Measurements from ENCODE around the gene STK36. TPM values are rescaled to one million over a fixed set of nuclear protein-coding genes. Genes with fewer than 3 reads are reported as not detected.

The STK36 gene, protein sequence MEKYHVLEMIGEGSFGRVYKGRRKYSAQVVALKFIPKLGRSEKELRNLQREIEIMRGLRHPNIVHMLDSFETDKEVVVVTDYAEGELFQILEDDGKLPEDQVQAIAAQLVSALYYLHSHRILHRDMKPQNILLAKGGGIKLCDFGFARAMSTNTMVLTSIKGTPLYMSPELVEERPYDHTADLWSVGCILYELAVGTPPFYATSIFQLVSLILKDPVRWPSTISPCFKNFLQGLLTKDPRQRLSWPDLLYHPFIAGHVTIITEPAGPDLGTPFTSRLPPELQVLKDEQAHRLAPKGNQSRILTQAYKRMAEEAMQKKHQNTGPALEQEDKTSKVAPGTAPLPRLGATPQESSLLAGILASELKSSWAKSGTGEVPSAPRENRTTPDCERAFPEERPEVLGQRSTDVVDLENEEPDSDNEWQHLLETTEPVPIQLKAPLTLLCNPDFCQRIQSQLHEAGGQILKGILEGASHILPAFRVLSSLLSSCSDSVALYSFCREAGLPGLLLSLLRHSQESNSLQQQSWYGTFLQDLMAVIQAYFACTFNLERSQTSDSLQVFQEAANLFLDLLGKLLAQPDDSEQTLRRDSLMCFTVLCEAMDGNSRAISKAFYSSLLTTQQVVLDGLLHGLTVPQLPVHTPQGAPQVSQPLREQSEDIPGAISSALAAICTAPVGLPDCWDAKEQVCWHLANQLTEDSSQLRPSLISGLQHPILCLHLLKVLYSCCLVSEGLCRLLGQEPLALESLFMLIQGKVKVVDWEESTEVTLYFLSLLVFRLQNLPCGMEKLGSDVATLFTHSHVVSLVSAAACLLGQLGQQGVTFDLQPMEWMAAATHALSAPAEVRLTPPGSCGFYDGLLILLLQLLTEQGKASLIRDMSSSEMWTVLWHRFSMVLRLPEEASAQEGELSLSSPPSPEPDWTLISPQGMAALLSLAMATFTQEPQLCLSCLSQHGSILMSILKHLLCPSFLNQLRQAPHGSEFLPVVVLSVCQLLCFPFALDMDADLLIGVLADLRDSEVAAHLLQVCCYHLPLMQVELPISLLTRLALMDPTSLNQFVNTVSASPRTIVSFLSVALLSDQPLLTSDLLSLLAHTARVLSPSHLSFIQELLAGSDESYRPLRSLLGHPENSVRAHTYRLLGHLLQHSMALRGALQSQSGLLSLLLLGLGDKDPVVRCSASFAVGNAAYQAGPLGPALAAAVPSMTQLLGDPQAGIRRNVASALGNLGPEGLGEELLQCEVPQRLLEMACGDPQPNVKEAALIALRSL (N-terminal part only)
- 20.2 and 21.3 TPM in 2 replicates for total RNA-seq

DNA sequence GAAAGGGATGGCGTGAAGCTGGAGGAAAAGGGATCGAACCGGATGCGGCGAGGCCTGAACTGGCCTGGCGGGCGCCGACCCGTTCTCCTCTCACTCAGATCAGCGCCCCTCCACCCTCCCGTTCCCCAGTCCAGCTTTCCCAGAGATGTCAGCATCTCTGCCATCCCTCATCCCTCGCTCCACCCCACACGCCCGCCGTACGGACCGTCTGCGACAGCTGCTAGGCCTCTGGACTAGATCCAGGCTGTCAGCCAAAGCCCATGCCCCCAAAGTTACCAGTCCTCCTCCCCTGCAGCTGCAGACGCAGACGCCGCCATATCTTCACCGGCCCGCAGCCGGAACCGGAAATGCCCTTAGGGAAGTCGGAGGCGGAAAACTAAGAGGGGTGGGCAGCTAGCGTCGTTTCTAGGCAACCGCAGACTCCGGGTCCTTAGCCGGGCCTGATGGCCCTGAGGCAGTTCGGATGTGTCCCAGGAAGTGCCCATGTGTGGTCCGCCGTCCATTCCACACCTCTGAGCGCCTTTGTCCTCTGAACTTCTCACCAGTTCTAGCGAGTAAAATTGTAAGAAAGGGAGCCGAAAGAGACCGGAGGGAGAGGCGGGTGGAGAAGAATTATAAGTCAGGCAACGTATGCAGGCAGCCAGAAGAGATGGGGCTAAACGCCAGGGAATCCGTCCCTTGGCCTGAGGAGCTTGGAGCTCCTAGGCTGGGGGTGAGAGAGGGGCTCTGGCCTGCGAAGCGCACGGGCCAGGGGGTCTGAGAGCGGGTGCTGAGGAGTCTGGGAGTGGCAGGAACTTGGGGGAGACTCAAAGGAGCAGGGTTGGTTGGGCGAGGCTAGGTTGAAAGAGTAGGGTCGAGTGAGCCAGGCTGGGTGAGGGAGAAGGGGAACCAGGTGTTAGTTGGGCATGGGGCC lies at the start of gene STK36, which contains the start of gene RNF25:
STK36 (plus strand) TSS at position 433 of the 913 bp plus-strand sequence. CDS start 744 bp downstream, outside the sequence.
RNF25 (minus strand) TSS at position 349 of the 913 bp plus-strand sequence; CDS start at position 317, 32 bp downstream.
- Mint-ChIP-seq H3K27me3 (no peaks in the 10 kb centered on the region), H3K9me3 (no peaks in the 10 kb centered on the region), H3K36me3 (ENCODE audit: low read depth) (peaks cover 12% of the 10 kb centered on the region), H3K27ac (peak within 1 kb of the TSS; percentile 94), H3K4me3 (peak within 1 kb of the TSS; percentile 97), H3K4me1 (peaks cover 22% of the 10 kb centered on the region)
- peak; percentile 95 for DNase-seq
- intact Hi-C loops (cut with micrococcal nuclease), result loop anchor here (1.0 to 5.0 kb wide), 6 partner anchors 13 to 275 kb away; partner anchors contain the start of genes BCS1L, CNOT9, CTDSP1 and TTLL4

GRCh38 chr2:218622606-218623365 lies 49.1 kb upstream of the STK36 start:
- no peak for DNase-seq
- H3K27ac Mint-ChIP-seq, result no peak overlapping the region
- peaks cover 2% of the 10 kb centered on the region for H3K4me1 Mint-ChIP-seq
- no peaks in the 10 kb centered on the region for H3K9me3 Mint-ChIP-seq
- no peaks in the 10 kb centered on the region for H3K27me3 Mint-ChIP-seq
- no peaks in the 10 kb centered on the region for H3K36me3 Mint-ChIP-seq (ENCODE audit: low read depth)
- no peak overlapping the region for H3K4me3 Mint-ChIP-seq
- intact Hi-C loops (cut with micrococcal nuclease), result no loop called here

DNA sequence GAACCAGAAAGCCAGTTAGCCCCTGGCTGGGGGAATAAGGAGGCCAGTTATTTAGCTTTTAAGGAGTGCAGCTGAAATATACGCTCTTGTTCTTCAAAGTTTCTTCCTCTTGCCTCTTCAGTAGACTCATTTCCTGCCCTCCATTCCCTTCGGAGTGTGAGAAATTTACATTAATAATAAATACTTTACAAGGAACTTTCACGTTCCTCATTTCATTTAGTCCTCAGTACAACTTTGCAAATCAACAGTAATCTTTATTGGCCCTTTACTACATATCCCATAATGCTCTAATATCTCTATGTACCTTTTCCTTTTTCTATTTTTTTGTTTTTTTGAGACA lies 48.5 kb upstream of the STK36 start:
- no peak overlapping the region for H3K27ac Mint-ChIP-seq
- H3K4me3 Mint-ChIP-seq, result no peak overlapping the region
- DNase-seq, result no peak
- H3K4me1 Mint-ChIP-seq, result peaks cover 5% of the 10 kb centered on the region
- H3K9me3 Mint-ChIP-seq, result no peaks in the 10 kb centered on the region
- H3K36me3 Mint-ChIP-seq (ENCODE audit: low read depth), result no peaks in the 10 kb centered on the region
- no peaks in the 10 kb centered on the region for H3K27me3 Mint-ChIP-seq
- intact Hi-C loops (cut with micrococcal nuclease), result no loop called here

DNA sequence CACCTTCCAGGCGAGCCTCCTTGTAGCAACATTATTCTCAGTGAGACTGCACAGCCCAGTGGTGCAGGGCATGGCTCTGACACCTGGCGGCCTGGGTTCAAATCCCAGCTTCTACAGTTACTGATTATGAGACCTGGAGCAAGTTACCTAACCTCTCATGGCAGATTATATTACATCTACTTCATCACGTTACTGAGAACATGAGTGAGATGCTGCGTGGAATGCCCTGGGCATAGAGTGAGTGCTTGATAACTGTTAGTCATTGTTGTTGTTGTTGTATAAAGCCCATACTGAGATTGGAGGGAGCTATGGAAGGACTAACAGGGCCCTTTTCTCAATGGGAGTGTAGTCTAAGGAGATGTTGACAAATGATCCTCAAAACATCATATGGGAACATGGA lies 45.5 kb upstream of the STK36 start:
- Mint-ChIP-seq H3K27me3 (no peaks in the 10 kb centered on the region), H3K36me3 (ENCODE audit: low read depth) (no peaks in the 10 kb centered on the region), H3K4me1 (peaks cover 5% of the 10 kb centered on the region), H3K27ac (no peak overlapping the region), H3K4me3 (no peak overlapping the region), H3K9me3 (no peaks in the 10 kb centered on the region)
- intact Hi-C loops (cut with micrococcal nuclease), result no loop called here
- no peak for DNase-seq

DNA sequence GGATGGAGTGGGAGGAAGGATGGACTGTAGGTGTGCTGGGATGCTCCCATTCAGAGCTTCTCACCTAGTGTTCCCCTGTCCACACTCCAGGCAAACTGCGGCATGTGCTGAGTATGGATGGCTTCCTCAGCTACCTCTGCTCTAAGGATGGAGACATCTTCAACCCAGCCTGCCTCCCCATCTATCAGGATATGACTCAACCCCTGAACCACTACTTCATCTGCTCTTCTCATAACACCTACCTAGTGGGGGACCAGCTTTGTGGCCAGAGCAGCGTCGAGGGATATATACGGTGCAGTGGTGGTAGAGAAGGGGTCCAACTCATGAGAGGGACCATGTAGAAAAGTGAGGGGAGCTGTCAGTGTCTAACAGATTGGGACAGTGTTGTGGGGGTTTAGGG lies 43.9 kb upstream of the STK36 start:
- no peaks in the 10 kb centered on the region for H3K36me3 Mint-ChIP-seq (ENCODE audit: low read depth)
- H3K27me3 Mint-ChIP-seq, result no peaks in the 10 kb centered on the region
- H3K4me1 Mint-ChIP-seq, result peaks cover 5% of the 10 kb centered on the region
- no peak overlapping the region for H3K4me3 Mint-ChIP-seq
- DNase-seq, result no peak
- no peak overlapping the region for H3K27ac Mint-ChIP-seq
- no peaks in the 10 kb centered on the region for H3K9me3 Mint-ChIP-seq
- intact Hi-C loops (cut with micrococcal nuclease), result no loop called here

- Mint-ChIP-seq H3K9me3 (no peaks in the 10 kb centered on the region), H3K4me3 (no peak overlapping the region), H3K27me3 (no peaks in the 10 kb centered on the region), H3K27ac (no peak overlapping the region), H3K36me3 (ENCODE audit: low read depth) (peaks cover 23% of the 10 kb centered on the region), H3K4me1 (peaks cover 3% of the 10 kb centered on the region)
- DNase-seq, result no peak
- intact Hi-C loops (cut with micrococcal nuclease), result no loop called here
Observed at GRCh38 chr2:218631837-218632236, 40.0 kb upstream of the STK36 start.

- Mint-ChIP-seq H3K27ac (no peak overlapping the region), H3K4me3 (no peak overlapping the region), H3K27me3 (no peaks in the 10 kb centered on the region), H3K9me3 (no peaks in the 10 kb centered on the region), H3K4me1 (no peaks in the 10 kb centered on the region), H3K36me3 (ENCODE audit: low read depth) (peaks cover 51% of the 10 kb centered on the region)
- intact Hi-C loops (cut with micrococcal nuclease), result no loop called here
- DNase-seq, result no peak
Observed at GRCh38 chr2:218635719-218636118, 36.2 kb upstream of the STK36 start.

GRCh38 chr2:218638372-218638771 lies 33.5 kb upstream of the STK36 start:
- DNase-seq, result no peak
- no peak overlapping the region for H3K4me3 Mint-ChIP-seq

DNA sequence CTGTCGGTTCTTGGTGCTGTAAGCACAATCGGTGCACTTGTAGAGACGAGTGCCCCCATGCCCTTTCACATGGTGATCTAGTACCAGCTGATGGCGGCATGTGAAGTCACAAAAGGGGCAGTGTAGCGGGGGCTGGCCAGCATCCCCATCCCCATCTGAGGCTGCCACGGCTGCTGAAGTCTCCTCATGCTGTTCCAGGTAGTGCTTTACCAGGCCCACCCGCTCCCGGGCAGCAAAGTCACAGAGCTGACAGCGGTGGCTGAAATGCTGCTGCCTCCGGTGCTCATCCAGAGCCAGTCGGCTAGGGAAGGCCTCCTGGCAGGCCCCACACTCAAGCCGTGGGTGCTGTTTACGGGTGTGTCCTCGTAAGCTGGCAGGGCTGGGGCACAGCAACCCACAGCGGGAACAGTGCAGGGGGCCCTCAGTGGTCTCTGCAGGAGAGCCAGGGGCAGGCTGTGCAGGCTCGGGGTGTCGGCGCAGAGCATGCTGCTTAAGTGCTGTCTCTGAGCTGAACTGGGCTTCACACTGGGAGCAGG lies 29.7 kb upstream of the STK36 start:
- DNase-seq, result no peak
- H3K4me1 Mint-ChIP-seq, result no peaks in the 10 kb centered on the region
- no peaks in the 10 kb centered on the region for H3K27me3 Mint-ChIP-seq
- peaks cover 59% of the 10 kb centered on the region for H3K36me3 Mint-ChIP-seq (ENCODE audit: low read depth)
- no peaks in the 10 kb centered on the region for H3K9me3 Mint-ChIP-seq
- intact Hi-C loops (cut with micrococcal nuclease), result no loop called here
- H3K4me3 Mint-ChIP-seq, result no peak overlapping the region
- no peak overlapping the region for H3K27ac Mint-ChIP-seq

More at GRCh38 chr2:218638372-218638771, 33.5 kb upstream of the STK36 start:
- intact Hi-C loops (cut with micrococcal nuclease), result no loop called here
- Mint-ChIP-seq H3K9me3 (no peaks in the 10 kb centered on the region), H3K27me3 (no peaks in the 10 kb centered on the region), H3K36me3 (ENCODE audit: low read depth) (peaks cover 60% of the 10 kb centered on the region), H3K27ac (no peak overlapping the region), H3K4me1 (no peaks in the 10 kb centered on the region)

DNA sequence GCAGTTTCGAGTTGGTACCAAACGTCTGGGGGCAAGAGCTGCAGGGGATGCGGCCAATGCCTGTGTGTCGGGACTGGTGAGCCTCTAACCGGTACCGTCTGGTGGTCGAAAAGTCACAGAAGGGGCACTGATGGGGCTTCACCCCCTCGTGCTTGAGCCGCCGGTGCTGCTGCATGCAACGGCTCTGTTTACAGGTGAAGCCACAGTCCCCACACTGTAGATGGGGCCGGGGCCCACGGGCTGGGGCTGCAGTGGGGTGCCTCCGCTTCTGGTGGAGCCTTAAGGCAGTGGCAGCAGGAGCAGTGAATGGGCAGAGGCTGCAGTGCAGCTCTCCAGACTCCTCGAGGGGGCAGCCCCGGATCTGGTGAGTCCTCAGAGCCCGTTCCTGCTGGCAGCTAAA lies 29.1 kb upstream of the STK36 start:
- DNase-seq, result no peak
- H3K9me3 Mint-ChIP-seq, result no peaks in the 10 kb centered on the region
- intact Hi-C loops (cut with micrococcal nuclease), result no loop called here
- peaks cover 60% of the 10 kb centered on the region for H3K36me3 Mint-ChIP-seq (ENCODE audit: low read depth)
- no peaks in the 10 kb centered on the region for H3K4me1 Mint-ChIP-seq
- no peak overlapping the region for H3K27ac Mint-ChIP-seq
- H3K4me3 Mint-ChIP-seq, result no peak overlapping the region
- H3K27me3 Mint-ChIP-seq, result no peaks in the 10 kb centered on the region

DNA sequence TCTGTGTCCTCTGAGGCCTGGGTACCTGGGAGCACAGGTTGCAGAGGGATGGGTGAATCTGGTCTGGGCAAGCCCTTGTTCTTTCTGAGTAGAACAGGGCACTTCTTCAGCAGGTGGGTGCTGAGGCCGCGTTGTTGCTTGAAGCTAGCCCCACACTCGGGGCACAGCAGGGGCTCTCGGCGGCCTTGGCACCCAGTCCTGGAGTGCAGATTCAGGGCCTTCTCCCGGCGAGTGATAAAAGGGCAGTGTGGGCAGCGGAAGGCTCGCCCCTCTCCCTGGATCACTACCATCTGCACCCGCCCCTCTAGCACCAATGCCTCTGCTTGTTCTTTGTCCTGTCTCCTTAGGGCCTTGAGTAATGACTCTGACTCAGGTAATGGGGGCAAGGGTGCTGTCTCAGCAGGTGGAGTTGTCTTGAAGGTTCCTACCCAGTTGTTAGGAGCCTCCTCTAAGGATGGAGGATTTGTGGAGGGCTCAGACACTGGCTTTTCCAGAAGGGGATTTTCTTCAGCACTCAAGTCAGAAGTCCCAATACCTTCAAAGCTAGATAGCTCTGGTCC lies 28.1 kb upstream of the STK36 start:
- Mint-ChIP-seq H3K36me3 (ENCODE audit: low read depth) (peaks cover 62% of the 10 kb centered on the region), H3K27ac (peak overlapping the region; percentile 36), H3K4me3 (no peak overlapping the region), H3K27me3 (no peaks in the 10 kb centered on the region), H3K4me1 (peaks cover 4% of the 10 kb centered on the region), H3K9me3 (no peaks in the 10 kb centered on the region)
- DNase-seq, result no peak
- intact Hi-C loops (cut with micrococcal nuclease), result no loop called here

- intact Hi-C loops (cut with micrococcal nuclease), result no loop called here
Observed at GRCh38 chr2:218644721-218645120, 27.2 kb upstream of the STK36 start.

More at GRCh38 chr2:218644721-218645120, 27.2 kb upstream of the STK36 start:
- Mint-ChIP-seq H3K27me3 (no peaks in the 10 kb centered on the region), H3K4me3 (no peak overlapping the region), H3K27ac (no peak overlapping the region), H3K4me1 (peaks cover 4% of the 10 kb centered on the region), H3K36me3 (ENCODE audit: low read depth) (peaks cover 55% of the 10 kb centered on the region), H3K9me3 (no peaks in the 10 kb centered on the region)
- no peak for DNase-seq

Measured in activated CD4-positive, alpha-beta T cell treated with anti-CD3 and anti-CD28 coated beads, Interleukin-2, amount 10 ng/mL, durations not matched to agents 24 days and 14 days (primary cell).